HG02840 (cell line): ENCODE measurements around the gene ABCA5.
"Not testable (repeated sequence)": the region's sequence is repeated elsewhere in the genome, so short reads cannot be mapped to it uniquely, and the experiment has no call there.

Experiments
- ATAC-seq: cut with Tn5 transposase; IDR thresholded peaks from one replicate; pipeline ENCODE4 v1.9.1; 2021; ENCODE audit warnings: mild to moderate bottlenecking, moderate library complexity, moderate number of reproducible peaks; ENCODE audit not compliant: unreplicated experiment, low FRiP score

The ABCA5 gene

DNA sequence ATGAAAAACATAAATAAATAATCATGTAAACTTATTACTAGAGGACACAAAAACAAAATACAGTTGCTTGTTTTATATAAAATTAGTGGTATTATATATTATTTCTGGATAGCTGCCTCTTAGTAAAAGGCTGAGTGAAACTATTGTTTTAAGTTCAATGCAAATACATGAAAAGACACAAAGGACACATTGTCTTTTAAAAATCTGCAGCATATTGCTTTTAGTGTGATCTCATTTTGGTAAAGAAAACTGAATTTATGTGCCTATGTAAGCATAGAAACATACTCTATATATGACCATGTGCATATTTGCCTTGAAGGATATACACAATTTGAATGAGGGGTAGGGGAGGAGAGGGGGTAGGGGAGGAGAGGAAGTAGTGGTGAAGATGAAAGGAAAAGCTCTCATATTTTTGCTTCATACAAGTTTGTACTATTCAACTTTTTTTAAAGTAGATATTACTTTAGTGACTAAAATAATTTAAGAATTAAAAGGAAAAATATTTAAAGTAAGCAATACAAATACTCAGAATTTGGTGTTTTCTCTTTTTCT, 104.2 kb downstream of the ABCA5 start:
- no peak for ATAC-seq

DNA sequence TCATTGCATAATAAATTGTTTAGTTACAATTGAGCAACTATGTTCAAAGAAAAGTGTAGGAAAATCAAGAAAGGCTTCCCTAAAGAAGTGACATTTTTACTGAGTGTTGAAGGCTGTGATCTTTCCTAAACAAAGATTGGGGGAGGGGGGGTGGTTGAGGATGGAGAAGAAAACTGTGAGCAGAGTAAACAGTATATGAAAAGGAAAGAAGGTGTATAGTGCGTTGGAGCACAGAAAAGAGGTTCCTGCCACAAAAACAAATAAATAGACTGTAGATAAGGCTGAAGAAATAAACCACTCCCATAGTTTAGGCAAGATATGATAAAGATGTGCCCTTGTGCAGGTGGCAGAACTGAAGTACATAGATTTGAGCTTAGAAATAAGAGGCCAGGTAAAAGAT, 106.8 kb downstream of the ABCA5 start:
- no peak for ATAC-seq

DNA sequence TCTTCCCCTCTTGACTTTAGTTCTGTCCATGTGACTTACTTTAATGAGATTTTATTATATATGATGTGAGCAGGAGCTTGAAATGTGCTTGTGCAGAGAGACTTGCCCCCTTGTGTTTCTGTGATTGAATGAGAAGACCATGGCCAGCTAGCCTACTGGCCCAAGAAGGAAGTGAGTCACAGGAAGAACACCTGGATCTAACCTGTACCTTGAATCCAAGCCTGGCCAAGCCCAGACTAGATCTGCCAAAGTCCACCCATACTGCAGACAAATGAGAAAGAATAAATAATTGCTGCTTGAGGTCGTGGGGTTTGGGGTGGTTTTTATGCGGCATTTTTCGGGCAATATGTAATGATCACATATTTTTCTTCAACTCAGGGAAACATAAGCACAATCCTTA, 107.9 kb downstream of the ABCA5 start:
- ATAC-seq = no peak

DNA sequence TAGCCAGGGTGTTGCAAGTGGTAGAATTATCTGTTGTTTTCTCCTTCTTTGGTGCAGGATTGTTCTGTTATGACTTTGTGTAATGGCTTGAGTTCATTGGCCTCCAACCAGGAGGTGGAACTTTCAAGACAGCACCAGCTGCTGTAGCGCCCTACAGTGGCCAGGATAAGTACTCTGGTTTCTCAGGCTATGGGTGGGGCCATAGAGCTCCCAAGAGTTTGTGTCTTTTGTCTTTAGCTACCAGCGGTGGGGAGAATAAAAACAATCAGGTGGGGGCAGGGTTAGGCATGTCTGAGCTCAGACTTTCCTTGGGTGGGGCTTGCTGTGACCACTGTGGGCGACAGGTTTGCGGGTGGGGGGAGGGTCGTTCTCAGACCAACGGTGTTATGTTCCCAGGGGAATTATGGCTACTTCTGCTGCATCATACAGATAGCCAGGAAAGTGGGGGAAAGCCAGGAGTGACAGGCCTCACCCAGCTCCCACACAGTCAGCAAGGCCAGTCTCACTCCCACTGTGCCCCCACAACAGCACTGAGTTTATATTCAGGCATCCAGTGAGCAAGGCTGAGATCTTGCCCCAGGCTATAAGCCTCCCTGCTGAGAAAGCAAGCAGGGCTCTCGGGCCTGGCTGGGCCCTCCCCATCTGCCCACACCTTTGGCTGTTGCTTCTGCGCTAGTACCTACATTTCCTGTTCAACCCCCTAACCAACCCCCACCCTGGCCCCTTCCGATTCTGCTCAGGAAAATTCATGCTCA, 113.7 kb downstream of the ABCA5 start:
- ATAC-seq = no peak

DNA sequence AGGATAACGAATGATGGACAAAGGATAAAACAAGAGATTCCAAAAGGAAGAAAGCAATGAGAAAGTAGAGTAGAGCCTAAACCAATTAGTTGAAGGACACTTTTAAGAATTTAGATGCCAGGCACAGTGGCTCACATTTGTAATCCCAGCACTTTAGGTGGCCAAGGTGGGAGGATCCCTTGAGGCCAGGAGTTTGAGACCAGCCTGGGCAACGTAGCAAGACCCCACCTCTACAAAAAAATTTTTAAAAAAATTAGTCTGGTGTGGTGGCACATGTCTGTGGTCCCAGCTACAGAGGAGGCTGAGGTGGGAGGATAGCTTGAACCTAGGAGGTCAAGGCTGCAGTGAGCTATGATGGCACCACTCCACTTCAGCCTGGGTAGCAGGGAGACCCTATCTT, 118.3 kb downstream of the ABCA5 start:
- ATAC-seq = no peak

DNA sequence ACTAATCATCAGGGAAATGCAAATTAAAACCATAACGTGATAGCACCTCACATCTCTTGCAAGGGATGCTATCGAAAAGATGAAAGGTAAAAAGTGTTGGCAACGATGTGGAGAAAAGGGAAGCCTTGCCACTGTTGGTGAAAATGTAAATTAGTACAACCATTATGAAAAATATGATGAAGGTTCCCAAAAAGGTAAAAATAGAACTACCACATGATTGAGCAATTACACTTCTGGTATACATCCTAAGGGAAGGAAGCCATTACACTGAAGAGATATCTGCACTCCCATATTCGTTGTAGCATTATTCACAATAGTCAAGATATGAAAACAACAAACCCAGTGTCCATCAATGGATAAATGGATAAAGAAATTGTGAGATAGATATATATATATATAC, 119.8 kb downstream of the ABCA5 start:
- ATAC-seq = no peak

DNA sequence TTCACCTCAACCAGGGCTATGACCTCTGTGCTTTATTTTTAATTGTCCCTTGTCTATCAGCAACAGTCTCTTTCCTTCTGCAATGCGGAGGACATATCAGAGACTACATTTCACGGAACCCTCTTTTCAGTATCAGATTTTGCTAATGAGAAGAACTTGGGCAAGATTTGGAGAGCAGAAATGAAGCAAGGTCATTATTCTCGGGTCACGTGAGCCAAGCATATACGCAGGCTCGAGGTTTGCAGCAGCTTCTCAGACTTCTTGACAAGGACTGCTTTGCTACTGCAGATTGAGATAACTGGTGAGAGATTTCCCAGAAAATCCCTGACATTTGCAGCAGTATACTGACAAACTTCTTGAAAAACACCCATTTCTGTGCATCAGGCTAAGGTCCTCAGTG, 128.7 kb downstream of the ABCA5 start:
- no peak for ATAC-seq

DNA sequence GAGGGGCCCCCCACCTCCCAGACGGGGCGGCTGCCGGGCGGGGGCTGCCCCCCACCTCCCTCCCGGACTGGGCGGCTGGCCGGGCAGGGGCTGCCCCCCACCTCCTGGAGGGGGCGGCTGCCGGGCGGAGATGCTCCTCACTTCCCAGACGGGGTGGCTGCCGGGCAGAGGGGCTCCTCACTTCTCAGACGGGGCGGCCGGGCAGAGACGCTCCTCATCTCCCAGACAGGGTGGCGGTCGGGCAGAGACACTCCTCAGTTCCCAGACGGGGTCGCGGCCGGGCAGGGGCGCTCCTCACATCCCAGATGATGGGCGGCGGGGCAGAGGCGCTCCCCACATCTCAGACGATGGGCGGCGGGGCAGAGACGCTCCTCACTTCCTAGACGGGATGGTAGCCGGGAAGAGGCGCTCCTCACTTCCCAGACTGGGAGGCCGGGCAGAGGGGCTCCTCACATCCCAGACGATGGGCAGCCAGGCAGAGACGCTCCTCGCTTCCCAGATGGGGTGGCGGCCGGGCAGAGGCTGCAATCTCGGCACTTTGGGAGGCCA, 130.8 kb downstream of the ABCA5 start:
- ATAC-seq = not testable (repeated sequence)
